Regular cardiac myocyte (primary cell): ENCODE measurements around the gene GGT5. TPM values are rescaled to one million over a fixed set of nuclear protein-coding genes. Genes with fewer than 3 reads are reported as not detected.

Source experiments
- total RNA-seq: library from RNA; depleted of rRNA; stranded (reverse); fragments of >200 nt; gene quantifications from 2 replicates; pipeline ENCODE4 v1.2.3, GENCODE V29; 2014

Gene GGT5
- 7.1 and 9.9 TPM in 2 replicates for total RNA-seq

GRCh38 chr22:24245030-24245431, at the start of gene GGT5:
Gene GGT5 (minus strand): TSS chr22:24245082. CDS start chr22:24244725, 357 bp downstream.

GRCh38 chr22:24270556-24271385, 25.9 kb upstream of the GGT5 start, which contains the start of gene SPECC1L:
Gene SPECC1L (plus strand): TSS chr22:24270831. CDS start chr22:24302232, 31,401 bp downstream.

GRCh38 chr22:24181088-24181995, 63.5 kb downstream of the GGT5 start, which contains the start of gene SUSD2:
Gene SUSD2 (plus strand): TSS chr22:24181487. CDS start chr22:24181520, 33 bp downstream.

Other genes starting within 250 kb of the GGT5 start
- not detected in 2 replicates for gene GSTT4, start 239.6 kb downstream of the GGT5 start, total RNA-seq
- gene CABIN1, start 233.8 kb downstream of the GGT5 start, total RNA-seq: 35.1 and 39.5 TPM in 2 replicates
- 7.9 and 20.9 TPM in 2 replicates for gene SUSD2, start 63.6 kb downstream of the GGT5 start, total RNA-seq
- 36.6 and 42.4 TPM in 2 replicates for gene SPECC1L, start 25.7 kb upstream of the GGT5 start, total RNA-seq
- 13.2 and 18.0 TPM in 2 replicates for gene ADORA2A, start 182.5 kb upstream of the GGT5 start, total RNA-seq